D721Med (cell line): ENCODE results near the gene GSTT2.

Experiments
- DNase-seq: peaks from one replicate; pipeline ENCODE4 v3.0.0; 2011; ENCODE audit warnings: low spot score; ENCODE audit not compliant: insufficient read length
- FAIRE-seq: peaks from 2 replicates; lab custom pipeline; 2011; peaks lifted over from hg19 to GRCh38; lab: Jason Lieb, UNC
- CTCF ChIP-seq: IDR thresholded peaks from 2 replicates; pipeline ENCODE4 v1.5.1; 2012; ENCODE audit warnings: mild to moderate bottlenecking, control low read depth; ENCODE audit not compliant: insufficient read depth; ENCODE audit errors: missing control alignments

The GSTT2 gene

GRCh38 chr22:24029304-24029703 lies 49.4 kb downstream of the GSTT2 start:
- FAIRE-seq, result no peak

GRCh38 chr22:24030186-24030702 lies 50.3 kb downstream of the GSTT2 start:
- no peak for DNase-seq
- FAIRE-seq, result no peak
- TF ChIP-seq CTCF, result no peak

More at GRCh38 chr22:24029304-24029703, 49.4 kb downstream of the GSTT2 start:
- DNase-seq, result no peak
- TF ChIP-seq CTCF, result no peak
